BJ (cell line): ENCODE measurements around the gene PRDX5. TPM values are rescaled to one million over a fixed set of nuclear protein-coding genes. Genes with fewer than 3 reads are reported as not detected.
A peak's percentile ranks its signal among the peaks of the same experiment; 100 is the strongest.

Source experiments
- CTCF ChIA-PET: fragments of 350-600 bp; formaldehyde crosslinking; extraction: SDS; loops from one replicate; lab custom pipeline; 2021; ENCODE audit warnings: antibody characterized with exemption, inconsistent platforms; lab: Yijun Ruan, JAX
- POLR2A ChIA-PET: fragments of 300-600 bp; sonication (Branson Sonifier 250); formaldehyde crosslinking; extraction: SDS; loops from one replicate; lab custom pipeline; 2021; ENCODE audit warnings: antibody characterized with exemption; lab: Charles Lee
- DNase-seq: peaks from one replicate; pipeline ENCODE4 v3.0.0-alpha.2; 2011; ENCODE audit warnings: low read depth
- H3K27me3 ChIP-seq: 2 replicates; pipeline ENCODE4 v1.6.0; 2011; ENCODE audit warnings: low read length; ENCODE audit not compliant: control insufficient read depth, insufficient read depth
- H3K36me3 ChIP-seq: 2 replicates; pipeline ENCODE4 v1.5.1; 2011; ENCODE audit warnings: low read length; ENCODE audit not compliant: control insufficient read depth, insufficient read depth
- H3K4me3 ChIP-seq: 2 replicates; pipeline ENCODE4 v1.5.1; 2011; ENCODE audit warnings: low read depth, mild to moderate bottlenecking, control low read depth, low read length
- CTCF ChIP-seq: IDR thresholded peaks from 2 replicates; pipeline ENCODE4 v1.5.1; 2011; ENCODE audit warnings: low read depth, mild to moderate bottlenecking, control low read depth, inconsistent platforms, low read length, moderate library complexity; ENCODE audit not compliant: insufficient read depth
- polyA plus RNA-seq: library from polyadenylated mRNA; depleted of rRNA; stranded (reverse); fragments of >200 nt; gene quantifications from 2 replicates; pipeline ENCODE4 v1.2.3, GENCODE V29; 2011

The PRDX5 gene
- polyA plus RNA-seq, 1 experiment = 398 TPM

DNA sequence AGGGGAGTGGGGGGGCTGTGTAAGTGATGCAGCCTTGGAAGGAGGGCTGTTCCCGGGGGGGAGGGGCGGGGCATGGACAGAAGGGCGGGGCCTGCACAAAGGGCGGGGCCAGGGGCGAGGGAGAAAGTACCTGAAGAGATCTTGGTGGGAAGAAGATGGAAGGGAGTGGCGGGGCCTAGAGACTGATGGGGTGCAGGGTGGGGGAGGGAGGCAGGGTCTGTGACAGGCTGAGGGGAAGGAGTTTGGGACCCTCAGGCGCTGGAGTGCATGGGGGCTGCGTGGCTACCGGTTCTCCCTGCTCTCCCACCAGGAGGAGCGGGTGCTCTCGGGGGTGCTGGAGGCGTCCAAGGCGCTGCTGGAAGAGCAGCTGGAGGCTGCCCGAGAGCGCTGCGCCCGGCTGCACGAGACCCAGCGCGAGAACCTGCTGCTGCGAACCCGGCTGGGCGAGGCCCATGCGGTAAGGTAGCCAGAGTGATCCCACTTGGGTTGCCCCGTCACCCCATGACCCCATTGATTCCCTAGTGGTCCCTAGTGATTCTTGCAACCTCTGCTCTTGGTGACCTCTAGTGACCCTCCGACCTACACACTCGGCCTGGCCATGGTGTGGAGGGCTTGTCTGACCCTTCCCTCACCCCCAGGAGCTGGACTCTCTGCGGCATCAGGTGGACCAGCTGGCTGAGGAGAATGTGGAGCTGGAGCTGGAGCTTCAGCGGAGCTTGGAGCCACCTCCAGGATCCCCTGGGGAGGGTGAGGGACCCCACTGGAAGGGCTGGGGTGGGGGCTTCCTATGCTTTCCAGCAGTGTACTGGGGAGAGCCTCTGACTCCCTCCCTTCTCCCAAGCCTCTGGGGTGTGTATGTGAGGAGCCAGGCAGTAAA, 25.2 kb downstream of the PRDX5 start:
- H3K36me3 ChIP-seq = no peaks in the 10 kb centered on the region
- H3K27me3 ChIP-seq = peaks cover 1% of the 10 kb centered on the region; the same call in 1 of the 2 replicates
- TF ChIP-seq CTCF = no peak
- DNase-seq = no peak
- peak overlapping the region; percentile 20 for H3K4me3 ChIP-seq
- CTCF ChIA-PET = interaction anchor here (1.0 to 6.7 kb wide), 8 partner anchors 11 to 346 kb away, joined by 3 to 71 read pairs (median 4); partner anchors contain the start of genes CATSPERZ and PLCB3
- POLR2A ChIA-PET = interaction anchor here (0.6 to 0.9 kb wide), 3 partner anchors 12 to 25 kb away, joined by 3 to 24 read pairs (median 10); partner anchors contain the start of gene PRDX5

- ChIA-PET POLR2A (no interaction called here), CTCF (interaction anchor here (2.9 to 6.7 kb wide), 2 partner anchors 11 to 93 kb away, joined by 15 to 71 read pairs; partner anchors contain the start of gene PLCB3)
- no peak for DNase-seq
- H3K4me3 ChIP-seq = no peak overlapping the region
- H3K36me3 ChIP-seq = no peaks in the 10 kb centered on the region
- H3K27me3 ChIP-seq = peaks cover 1% of the 10 kb centered on the region
- TF ChIP-seq CTCF = peak; percentile 28; the same call in 1 of the 2 replicates
Observed at GRCh38 chr11:64343767-64344559, 26.0 kb downstream of the PRDX5 start.

GRCh38 chr11:64344787-64345186, 26.9 kb downstream of the PRDX5 start:
- Histone ChIP-seq H3K4me3 (no peak overlapping the region), H3K36me3 (no peaks in the 10 kb centered on the region), H3K27me3 (peaks cover 1% of the 10 kb centered on the region)
- DNase-seq = no peak
- POLR2A ChIA-PET = no interaction called here
- CTCF ChIA-PET = interaction anchor here (6.7 kb wide), 1 partner anchor 11 kb away, joined by 71 read pairs; no protein-coding TSS in a partner anchor
- no peak for TF ChIP-seq CTCF

GRCh38 chr11:64347193-64347867, 29.4 kb downstream of the PRDX5 start:
- DNase-seq = no peak
- Histone ChIP-seq H3K36me3 (no peaks in the 10 kb centered on the region), H3K27me3 (peaks cover 1% of the 10 kb centered on the region), H3K4me3 (no peak overlapping the region)
- ChIA-PET POLR2A (no interaction called here), CTCF (interaction anchor here (0.8 to 6.7 kb wide), 2 partner anchors 8 to 31 kb away, joined by 4 to 71 read pairs; no protein-coding TSS in a partner anchor)
- TF ChIP-seq CTCF = no peak
